ENCODE data around the gene C9orf72.
"Not testable (repeated sequence)": the region's sequence is repeated elsewhere in the genome, so short reads cannot be mapped to it uniquely, and the experiment has no call there.

The C9orf72 gene, protein sequence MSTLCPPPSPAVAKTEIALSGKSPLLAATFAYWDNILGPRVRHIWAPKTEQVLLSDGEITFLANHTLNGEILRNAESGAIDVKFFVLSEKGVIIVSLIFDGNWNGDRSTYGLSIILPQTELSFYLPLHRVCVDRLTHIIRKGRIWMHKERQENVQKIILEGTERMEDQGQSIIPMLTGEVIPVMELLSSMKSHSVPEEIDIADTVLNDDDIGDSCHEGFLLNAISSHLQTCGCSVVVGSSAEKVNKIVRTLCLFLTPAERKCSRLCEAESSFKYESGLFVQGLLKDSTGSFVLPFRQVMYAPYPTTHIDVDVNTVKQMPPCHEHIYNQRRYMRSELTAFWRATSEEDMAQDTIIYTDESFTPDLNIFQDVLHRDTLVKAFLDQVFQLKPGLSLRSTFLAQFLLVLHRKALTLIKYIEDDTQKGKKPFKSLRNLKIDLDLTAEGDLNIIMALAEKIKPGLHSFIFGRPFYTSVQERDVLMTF

DNA sequence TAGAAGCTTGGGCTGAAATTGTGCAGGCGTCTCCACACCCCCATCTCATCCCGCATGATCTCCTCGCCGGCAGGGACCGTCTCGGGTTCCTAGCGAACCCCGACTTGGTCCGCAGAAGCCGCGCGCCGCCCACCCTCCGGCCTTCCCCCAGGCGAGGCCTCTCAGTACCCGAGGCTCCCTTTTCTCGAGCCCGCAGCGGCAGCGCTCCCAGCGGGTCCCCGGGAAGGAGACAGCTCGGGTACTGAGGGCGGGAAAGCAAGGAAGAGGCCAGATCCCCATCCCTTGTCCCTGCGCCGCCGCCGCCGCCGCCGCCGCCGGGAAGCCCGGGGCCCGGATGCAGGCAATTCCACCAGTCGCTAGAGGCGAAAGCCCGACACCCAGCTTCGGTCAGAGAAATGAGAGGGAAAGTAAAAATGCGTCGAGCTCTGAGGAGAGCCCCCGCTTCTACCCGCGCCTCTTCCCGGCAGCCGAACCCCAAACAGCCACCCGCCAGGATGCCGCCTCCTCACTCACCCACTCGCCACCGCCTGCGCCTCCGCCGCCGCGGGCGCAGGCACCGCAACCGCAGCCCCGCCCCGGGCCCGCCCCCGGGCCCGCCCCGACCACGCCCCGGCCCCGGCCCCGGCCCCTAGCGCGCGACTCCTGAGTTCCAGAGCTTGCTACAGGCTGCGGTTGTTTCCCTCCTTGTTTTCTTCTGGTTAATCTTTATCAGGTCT is at the start of gene C9orf72:
C9orf72 (minus strand) TSS at position 564 of the 716 bp plus-strand sequence. CDS start 6,361 bp downstream, outside the sequence.
- DNase-seq = peak; percentile 81

DNA sequence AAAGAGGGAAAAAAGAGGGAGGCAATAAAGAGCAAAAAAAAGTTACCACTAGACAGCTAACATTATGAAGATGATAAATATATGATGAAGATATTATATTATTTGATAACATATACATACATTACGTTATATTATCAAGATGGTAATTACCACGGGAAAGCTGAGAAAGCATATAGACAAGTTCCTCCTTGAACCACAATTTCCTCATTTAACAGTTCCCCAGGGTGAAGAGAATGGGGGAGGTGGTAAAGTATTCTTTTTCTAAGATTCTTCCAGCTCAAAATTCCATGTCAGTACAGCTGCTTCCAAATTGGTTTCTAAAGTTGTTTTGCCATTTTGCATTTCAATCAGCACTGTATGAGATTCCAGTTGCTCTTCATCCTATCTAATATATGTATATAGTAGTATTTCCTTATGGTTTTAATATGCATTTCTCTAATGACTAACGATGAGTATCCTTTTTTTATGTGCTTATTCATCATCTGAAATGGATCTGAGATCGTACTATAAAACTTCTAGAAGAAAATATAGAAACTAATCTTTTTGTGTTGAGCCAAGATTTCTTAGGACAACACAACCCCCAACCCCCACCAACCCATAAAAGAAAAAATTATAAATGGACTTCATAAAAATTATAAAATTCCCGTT is 49.5 kb upstream of the C9orf72 start:
- no peak for DNase-seq

DNA sequence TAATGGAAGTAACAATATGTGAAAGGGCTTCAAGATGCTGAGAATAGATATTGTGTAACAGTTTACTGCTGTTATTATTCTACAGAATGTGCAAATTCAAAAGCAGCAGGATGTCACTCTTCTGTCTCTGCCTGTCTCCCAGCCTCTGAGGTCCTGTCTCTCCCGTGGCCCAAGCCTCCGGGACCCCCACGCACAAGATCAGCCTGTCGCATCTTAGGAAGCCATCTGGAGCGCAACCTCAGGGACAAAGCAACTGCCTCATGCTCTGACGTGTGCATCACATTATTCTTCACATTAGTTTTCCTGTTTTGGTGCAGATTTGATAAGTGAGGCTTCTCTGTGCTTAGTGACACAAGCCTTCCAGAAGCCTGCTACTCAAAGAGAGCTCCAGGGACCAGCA is 46.5 kb upstream of the C9orf72 start:
- DNase-seq = no peak

DNA sequence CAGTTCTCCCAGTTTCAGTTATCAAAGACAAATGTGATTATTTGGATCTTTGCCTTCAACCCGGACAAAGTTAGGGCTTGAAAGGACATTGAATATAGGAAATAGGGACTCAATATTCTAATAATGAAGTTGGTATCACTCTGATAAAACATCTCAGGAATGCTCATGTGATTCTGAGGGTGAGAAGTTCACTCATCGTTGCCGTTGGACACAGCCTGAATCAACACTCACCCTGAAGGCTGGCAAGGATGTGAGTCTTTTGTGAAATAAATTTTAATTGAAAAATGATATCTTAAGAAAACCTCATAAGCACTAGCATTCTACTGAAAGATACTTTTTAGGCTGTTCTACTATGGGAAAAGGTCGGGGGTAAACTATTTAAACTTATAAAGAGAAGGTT is 44.8 kb upstream of the C9orf72 start:
- DNase-seq = no peak

DNA sequence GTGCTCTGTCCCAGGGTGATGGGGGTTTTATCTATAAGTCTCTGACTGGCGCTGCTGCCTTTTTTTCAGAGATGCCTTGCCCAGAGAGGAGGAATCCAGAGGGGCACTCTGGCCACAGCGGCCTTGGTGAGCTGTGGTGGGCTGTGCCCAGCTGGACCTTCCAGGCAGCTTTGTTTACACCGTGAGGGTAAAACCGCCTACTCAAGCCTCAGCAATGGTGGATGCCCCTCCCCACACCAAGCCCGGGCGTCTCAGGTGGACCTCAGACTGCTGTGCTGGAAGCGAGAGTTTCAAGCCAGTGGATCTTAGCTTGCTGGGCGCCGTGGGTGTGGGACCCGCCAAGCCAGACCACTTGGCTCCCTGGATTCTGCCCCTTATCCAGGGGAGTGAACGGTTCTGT is 41.3 kb upstream of the C9orf72 start:
- DNase-seq = no peak

DNA sequence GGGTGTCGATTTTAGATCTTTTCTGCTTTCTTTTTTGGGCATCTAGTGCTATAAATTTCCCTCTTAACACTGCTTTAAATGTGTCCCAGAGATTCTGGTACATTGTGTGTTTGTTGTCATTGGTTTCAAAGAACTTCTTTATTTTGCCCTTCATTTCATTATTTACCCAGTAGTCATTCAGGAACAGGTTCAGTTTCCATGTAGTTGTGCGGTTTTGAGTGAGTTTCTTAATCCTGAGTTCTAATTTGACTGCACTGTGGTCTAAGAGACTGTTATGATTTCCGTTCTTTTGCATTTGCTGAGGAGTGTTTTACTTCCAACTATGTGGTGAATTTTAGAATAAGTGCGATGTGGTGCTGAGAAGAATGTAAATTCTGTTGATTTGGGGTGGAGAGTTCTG is 38.8 kb upstream of the C9orf72 start:
- DNase-seq = not testable (repeated sequence)

DNA sequence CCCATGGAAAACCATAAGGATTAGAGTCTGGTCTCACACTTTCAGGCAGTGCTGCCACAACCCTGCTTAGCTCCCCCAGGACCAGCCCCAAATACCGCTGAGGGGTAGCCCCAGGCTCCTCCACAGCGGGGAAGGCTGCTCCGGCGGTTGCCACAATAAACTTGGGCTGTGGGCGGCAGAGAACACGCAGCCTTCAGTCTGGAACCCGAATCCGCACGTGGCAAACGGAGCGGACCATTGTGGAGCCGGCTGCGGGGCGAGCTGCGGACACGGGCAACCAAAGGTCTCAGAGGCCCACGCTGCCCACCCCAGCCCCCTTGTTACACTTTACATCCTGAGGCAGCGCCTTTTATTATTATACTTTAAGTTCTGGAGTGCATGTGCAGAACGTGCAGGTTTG is 37.3 kb upstream of the C9orf72 start:
- no peak for DNase-seq

DNA sequence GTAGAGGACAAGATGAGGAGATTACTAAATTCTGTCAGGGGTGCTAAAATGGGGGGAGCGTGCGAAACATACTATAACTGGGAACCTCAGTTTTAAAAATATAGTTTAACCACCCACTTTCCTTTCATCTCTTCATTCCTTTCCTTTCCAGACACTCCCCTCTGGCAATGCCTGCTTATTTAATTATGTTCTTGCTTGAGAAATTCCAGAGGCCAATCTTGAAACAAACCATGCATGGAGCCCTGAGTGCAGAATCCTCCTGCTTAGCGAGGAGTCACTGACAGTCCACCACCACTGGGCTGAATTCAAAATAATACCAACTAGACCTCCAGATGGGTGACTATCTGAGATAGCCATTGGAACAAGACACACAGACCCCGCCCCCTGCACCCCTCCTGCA is 29.7 kb upstream of the C9orf72 start:
- no peak for DNase-seq

DNA sequence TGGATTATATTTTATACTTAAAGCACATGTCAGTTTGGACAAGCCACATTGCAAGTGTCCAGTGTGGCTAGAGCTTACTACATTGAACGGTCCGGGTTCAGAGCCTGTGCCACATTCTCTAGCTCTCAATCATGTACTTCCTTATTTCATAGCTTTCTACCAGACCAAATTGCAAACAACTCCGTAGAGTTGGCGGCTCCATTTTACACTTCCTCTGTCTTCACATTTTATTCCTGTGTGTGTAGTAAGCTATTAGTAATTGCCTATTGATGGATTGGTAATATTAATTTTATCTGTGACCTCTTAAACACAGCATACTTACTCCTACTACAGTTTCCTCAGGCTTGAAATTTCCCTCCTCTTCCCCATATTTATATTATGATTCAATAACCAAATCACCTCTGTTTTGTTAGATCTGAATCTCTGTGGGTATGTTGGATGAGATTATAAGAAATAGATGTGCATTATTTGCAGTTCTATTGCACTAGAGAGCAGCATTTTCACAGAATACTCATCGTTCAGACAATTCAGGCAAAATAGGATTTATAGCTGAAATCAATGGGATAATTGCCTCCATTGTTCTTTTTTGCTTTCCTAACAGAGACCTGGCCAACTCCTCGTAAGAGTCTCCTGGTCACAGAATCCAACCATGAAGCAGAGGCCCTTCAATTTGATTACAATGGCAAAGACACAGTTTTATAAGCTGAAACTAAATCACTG is 29.0 kb upstream of the C9orf72 start:
- DNase-seq = no peak

DNA sequence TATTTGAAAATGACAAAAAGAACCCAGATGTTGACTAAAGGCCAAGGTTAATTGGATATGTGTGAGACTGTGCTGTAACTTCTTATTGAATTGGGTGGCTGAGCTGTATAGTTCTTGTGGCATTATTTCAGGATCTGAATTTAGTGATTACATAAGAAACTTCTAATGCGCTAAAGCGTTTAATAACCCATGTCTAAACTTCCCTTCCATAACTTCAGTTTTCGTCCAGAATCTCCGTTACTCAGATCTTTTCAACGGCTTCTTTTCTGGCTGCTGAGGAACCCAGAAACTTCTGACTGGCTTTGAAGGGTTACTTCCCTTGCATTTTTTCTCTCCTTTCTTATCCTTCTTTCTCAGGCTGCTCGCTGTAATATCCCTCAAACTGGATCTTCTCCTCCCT is 28.1 kb upstream of the C9orf72 start:
- no peak for DNase-seq

DNA sequence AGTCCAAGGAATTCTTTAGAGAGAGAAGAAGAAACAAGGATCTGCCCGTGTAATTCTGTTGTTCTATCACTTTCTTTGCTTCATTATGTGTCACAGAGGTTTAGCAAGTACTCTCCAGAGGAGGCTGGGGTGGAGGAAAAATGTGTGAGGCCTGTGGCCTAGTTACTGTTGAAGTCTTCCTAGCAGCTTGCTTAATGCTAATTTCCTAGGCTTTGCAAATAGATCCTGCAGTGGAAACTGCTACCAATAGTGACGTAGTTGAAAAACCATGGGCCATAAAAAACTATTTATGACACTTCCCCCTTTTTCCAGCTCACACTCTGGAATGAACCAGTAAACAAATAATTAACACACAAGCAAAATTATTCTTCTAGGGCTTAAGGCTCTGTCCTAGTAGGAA is 27.0 kb upstream of the C9orf72 start:
- no peak for DNase-seq

DNA sequence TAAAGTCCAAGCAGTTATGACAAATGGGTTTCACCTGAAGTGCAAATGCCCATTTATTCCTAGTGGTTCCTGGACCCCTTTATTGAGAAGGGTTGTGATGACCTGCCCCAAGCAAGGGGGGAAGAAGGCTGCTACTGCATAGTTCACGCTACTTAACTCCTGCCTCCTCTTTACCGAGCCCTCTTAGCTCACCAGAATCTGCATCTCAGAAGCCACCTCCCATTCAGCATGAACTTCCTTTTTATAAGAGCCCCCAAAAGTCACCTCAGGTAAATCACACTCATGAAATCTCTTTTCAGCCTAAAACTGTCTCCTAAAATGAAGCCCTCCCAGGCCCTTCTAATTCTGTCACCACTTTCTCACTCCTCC is 26.6 kb upstream of the C9orf72 start:
- DNase-seq = no peak

DNA sequence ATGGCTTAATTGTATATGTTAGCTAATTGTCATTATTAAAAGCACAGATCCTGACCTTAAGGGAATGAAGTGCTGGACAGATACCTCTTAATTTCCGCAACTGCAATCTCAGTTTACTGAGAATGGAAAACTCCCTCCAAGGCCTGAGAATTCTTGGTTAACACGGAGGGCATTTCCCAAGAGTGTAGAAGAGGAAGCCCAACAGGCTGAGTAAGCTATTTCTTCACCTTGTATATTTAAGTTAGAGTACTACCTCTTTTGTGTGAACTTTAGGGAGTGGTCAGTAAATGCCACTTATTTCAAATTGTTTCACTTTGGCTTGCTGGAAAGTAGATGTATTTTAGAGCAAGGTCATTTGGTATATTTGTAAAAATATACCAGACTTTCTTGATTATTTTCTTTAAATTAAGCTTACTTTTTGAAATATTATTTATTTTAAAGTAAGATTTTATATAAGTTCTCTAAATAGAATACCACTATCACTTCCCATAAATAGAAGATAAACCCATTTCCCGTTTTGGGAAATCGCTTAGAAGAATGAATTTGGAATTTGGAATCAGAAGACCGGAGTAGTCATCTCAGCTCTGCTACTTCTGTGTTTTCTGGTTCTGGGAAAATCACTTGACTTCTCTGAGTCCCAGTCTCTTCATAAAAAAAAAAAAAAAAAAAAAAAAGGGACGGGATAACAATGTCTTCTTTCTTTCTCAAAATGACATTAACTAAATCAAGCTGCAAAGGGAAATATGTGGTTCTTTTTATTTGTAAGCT is 26.0 kb upstream of the C9orf72 start:
- DNase-seq = no peak

DNA sequence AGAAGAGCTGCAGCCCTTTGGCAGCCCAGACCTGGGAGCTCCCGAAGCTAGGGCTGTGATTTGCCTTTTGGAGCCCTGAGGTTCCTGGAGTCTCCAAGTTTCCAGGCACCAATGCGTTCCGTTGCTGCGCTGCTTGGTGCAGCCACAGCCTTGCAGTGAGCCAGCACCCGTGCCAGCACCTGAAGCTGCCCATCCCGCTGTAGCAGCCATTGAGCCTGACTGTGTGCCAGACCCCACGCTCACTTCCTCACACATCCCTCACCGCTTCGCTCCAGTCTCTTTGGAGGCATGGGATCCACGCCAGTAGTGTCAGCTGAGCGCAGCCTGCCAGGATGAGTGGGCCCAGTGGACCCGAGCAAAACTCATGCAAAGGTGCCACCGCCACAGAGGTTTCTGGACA is 22.5 kb upstream of the C9orf72 start:
- no peak for DNase-seq

DNA sequence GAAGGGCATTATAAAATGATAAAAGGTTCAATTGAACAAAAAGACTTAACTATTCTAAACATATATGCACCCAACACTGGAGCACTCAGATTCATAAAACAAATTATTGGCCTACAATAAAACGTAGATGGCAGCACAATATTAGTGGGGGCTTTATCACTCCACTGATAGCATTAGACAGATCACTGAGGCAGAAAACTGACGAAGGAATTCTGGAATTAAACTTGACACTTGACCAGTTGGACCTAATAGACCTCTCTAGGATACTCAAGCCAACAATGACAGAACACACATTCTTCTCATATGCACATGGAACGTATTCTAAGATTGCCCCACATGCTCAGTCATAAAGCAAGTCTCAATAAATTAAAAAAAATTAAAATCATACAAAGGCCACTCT is 18.4 kb upstream of the C9orf72 start:
- no peak for DNase-seq

DNA sequence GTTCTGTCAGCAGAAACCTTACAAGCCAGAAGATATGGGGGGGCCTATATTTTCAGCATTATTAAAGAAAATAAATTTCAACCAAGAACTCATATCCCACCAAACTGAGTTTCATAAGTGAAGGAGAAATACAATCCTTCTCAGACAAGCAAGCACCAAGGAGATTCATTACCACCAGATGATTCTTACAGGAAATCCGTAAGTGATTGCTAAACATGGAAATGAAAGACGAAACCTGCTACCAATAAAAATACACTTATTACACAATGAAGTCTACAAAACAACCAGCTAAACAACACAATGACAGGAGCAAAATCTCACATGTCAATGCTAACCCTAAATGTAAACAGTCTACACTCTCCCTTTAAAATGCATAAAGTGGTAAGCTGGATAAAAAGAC is 17.8 kb upstream of the C9orf72 start:
- DNase-seq = no peak

DNA sequence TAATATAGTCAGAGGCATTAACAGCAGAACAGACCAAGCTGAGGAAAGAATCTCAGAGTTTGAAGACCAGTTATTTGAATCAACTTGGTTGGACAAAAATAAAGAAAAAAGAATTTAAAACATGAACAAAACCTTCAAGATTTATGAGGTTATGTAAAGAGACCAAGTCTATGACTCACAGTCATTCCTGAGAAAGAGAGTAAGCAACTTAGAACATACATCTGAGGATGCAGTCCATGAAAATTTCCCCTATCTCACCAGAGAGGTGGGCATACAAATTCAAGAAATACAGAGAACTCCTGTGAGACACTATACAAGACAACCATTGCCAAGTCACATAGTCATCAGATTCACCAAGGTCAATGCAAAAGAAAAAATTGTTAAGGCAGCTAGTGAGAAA is 17.4 kb upstream of the C9orf72 start:
- DNase-seq = no peak

DNA sequence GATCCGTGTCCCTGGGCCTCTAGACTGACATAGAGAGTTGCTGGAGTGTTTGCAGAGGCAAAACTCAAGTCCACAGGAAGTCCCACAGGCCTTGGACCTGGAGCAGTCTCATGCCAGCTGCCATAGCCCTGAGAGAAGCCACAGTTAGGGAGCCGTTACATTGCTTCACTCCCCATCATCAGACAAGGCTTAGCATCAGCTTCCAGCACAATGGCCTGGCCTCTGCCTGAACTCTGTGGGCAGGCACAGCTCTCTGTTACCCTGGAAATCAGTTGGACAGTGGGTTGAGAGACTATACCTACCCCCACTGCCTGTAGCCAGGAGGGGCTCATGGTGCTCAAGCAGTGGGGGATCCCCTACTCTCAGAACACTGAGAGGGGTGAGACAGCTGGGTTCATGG is 16.2 kb upstream of the C9orf72 start:
- DNase-seq = no peak

DNA sequence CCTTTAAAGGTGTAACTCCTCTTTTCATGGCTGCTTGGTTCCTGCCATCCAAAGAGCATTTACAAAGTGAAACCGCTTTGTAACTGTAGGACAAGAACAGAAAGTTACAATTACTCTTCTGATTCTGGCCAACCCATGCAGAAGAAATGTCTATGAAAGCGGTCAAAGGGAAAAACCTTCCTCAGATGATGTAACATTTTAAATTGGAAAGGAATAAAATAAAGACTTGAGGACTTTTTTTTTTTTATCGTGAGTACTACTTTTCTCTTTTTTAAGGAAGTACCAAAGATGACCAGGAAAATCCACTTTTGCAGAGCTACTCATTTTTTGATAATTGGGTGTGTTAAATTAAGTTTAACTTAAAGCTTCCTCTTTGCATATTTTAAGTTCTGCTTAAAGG is 13.0 kb upstream of the C9orf72 start:
- no peak for DNase-seq

DNA sequence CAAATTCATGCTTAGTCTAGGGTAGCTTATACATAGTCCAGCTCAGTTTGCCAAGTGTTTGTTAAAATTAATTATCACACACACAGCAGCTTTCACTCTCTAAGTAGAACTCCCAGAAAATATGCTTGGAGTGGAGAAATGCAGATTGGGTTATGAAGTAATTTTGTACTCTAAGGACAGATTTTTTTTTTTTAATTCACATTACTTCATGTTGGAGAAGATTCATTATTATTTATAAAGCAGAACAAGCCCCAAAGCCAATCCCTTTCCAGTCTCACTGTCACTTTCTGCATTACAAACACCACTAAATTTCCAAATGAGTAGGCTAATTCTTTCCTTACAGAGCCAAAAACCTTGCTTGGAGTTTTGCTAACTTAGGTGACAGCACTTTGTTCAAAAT is 11.7 kb upstream of the C9orf72 start:
- DNase-seq = no peak

DNA sequence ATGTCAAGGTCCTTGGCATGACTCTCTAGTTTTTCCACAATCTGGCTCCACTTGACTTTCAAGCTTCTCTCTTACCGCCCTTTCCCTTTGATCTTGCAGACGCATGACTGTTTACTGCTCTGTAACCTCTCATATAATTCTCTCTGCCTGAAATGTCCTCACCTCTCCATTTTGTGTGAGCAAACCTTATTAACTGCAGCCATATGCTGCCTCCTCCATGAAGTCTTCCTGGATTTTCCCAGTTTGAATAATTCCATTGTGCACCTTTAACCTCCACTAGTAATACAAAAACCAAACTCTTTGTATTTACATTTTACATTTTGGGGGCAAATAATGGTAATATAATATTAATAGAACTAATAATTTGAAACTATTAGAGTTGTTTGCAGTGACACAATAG is 9.5 kb upstream of the C9orf72 start:
- no peak for DNase-seq

DNA sequence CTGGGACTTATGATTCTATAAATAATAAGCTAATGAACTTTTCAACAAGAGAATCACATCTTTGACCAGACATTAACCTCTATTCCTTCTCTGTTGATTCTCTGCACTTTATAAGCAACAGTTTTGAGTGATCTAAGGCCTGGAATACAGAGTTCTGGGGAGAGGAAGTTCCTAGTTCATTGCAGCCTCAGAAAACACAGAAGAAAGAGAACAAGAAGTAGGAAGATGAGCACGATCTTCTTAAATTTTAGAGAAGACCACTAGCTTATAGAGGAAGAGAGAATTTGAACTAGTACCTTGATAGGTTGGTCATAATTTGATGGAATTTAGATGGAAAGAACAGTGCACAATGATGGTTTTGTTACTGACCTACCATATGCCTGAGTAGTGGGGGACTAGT is 8.5 kb upstream of the C9orf72 start:
- DNase-seq = no peak
